Hair follicular keratinocyte (primary cell): ENCODE measurements around the gene OPA1. TPM values are rescaled to one million over a fixed set of nuclear protein-coding genes. Genes with fewer than 3 reads are reported as not detected.

ENCODE experiments used
- total RNA-seq: library from RNA; depleted of rRNA; stranded (reverse); fragments of >200 nt; gene quantifications from 2 replicates; pipeline ENCODE4 v1.2.3, GENCODE V29; 2015

OPA1 gene
- total RNA-seq = 35.4 and 36.6 TPM in 2 replicates

GRCh38 chr3:193592841-193593667 is at the start of gene OPA1:
Gene OPA1 (plus strand): TSS chr3:193593208. CDS start chr3:193593378, 170 bp downstream.

GRCh38 chr3:193554811-193555210 is 38.2 kb upstream of the OPA1 start, which contains the start of gene ATP13A4:
Gene ATP13A4 (minus strand): TSS chr3:193554895. CDS start chr3:193554799, 96 bp downstream.

Other genes starting within 250 kb of the OPA1 start
- gene ATP13A5, start 214.5 kb upstream of the OPA1 start, total RNA-seq = not detected in 2 replicates
- 0.08 TPM in 1 of 2 replicates, not detected in the other for gene ATP13A4, start 38.3 kb upstream of the OPA1 start, total RNA-seq